ENCODE results near the gene DNAJC8.

DNAJC8 gene

GRCh38 chr1:28157894-28158293 is 74.9 kb downstream of the DNAJC8 start:
- H3K4me3 ChIP-seq (ENCODE audit: low read depth, low read length): no peak overlapping the region
- DNase-seq (ENCODE audit: low read depth): no peak
- TF ChIP-seq CTCF (IDR thresholded peaks at IDR 0.05; ENCODE audit: insufficient read depth, low read depth, low read length, missing control alignments): no peak

- TF ChIP-seq CTCF (IDR thresholded peaks at IDR 0.05; ENCODE audit: insufficient read depth, low read depth, low read length, missing control alignments): no peak
- no peak for DNase-seq (ENCODE audit: low read depth)
- no peak overlapping the region for H3K4me3 ChIP-seq (ENCODE audit: low read depth, low read length)
These were observed 76.0 kb downstream of the DNAJC8 start for GRCh38 chr1:28156821-28157220.

- no peak for DNase-seq (ENCODE audit: low read depth)
- no peak for TF ChIP-seq CTCF (IDR thresholded peaks at IDR 0.05; ENCODE audit: insufficient read depth, low read depth, low read length, missing control alignments)
- H3K4me3 ChIP-seq (ENCODE audit: low read depth, low read length): no peak overlapping the region
These were observed 77.2 kb downstream of the DNAJC8 start for GRCh38 chr1:28155628-28156027.

GRCh38 chr1:28154078-28154594 is 78.7 kb downstream of the DNAJC8 start:
- DNase-seq (ENCODE audit: low read depth): no peak
- no peak overlapping the region for H3K4me3 ChIP-seq (ENCODE audit: low read depth, low read length)
- no peak for TF ChIP-seq CTCF (IDR thresholded peaks at IDR 0.05; ENCODE audit: insufficient read depth, low read depth, low read length, missing control alignments)

All from GM12865 (cell line).